Stimulated activated CD4-positive, alpha-beta T cell treated with anti-CD3 and anti-CD28 coated beads, Interleukin-15, amount 100 ng/mL, for 48 hours (primary cell): ENCODE measurements around the gene MRPL48.
"Not testable (repeated sequence)": the region's sequence is repeated elsewhere in the genome, so short reads cannot be mapped to it uniquely, and the experiment has no call there.

Experiments used
- DNase-seq, 2 donors: peaks; one replicate each; pipeline ENCODE4 v3.0.0-alpha.2; 2020; ENCODE audit warnings: low read depth in 2 of 2

The MRPL48 gene

DNA sequence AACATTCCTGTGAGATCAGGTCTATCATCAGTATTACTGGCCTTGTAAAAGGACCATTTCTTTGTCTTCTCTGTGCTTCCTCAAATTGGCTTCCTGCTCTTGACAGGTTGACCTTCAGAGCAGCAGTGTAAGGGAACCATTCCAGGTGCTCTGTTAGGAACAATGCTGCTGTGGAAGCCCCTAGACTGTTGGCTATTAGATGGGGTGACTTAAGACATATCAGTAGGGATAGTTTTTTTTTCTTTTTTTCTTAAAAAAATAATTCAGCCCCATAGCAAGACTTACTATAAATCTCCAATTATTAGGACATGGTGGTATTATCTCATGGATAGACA is 51.4 kb downstream of the MRPL48 start:
- DNase-seq = no peak

DNA sequence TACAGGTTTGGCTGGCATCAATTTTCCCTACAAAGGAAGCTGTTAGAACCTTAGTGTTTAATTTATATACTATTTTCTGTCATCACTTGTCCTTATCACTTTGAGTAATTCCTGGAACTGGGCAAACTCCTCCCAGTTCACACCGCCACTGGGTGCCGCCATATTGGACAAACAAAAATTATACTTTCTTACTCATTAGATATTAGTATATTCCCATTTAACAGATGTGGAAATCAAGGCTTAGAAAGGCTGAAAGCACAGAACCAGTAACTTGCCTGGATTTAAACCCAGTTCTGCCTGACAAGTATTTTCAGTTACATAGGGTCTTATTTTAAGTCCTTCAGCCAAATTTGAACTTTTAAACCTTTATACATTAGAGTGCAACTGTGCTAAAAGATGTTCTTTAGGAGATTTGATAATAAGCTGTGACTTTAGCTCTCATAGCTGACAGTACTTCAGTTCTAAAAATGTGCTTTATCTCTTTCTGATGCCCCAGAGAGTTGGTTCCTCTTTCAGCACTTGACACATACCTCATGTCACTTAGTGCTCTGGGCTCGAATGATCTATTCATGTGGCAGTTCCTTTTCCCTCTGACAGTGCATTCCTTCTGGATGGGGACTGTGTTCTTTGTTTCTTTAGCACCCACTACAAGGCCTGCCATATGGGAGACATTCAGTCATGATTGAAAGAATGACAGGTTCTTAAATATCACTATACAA is 63.5 kb downstream of the MRPL48 start:
- no peak for DNase-seq

- no peak for DNase-seq
Observed at GRCh38 chr11:73852049-73852448, 64.4 kb downstream of the MRPL48 start.

DNA sequence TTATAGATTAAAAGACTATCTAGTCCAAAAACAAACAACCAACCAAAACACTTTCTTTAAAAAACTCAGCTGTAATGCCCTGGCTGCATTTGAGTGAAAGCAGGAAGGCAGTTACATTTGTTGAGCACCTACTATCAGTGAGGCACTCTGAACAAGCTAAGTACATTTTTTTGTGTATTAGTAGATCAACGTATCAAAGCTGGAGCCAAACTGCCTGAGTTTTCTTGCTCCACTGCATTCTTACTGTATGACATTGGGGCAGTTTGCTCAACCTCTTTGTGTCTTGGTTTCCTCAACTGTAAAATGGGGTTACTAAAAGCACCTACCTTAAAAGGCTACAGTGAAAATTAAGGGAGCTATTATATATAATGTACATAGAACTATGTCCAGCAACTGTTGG is 67.0 kb downstream of the MRPL48 start:
- DNase-seq = no peak

GRCh38 chr11:73856031-73856567 is 68.4 kb downstream of the MRPL48 start:
- DNase-seq = no peak

DNA sequence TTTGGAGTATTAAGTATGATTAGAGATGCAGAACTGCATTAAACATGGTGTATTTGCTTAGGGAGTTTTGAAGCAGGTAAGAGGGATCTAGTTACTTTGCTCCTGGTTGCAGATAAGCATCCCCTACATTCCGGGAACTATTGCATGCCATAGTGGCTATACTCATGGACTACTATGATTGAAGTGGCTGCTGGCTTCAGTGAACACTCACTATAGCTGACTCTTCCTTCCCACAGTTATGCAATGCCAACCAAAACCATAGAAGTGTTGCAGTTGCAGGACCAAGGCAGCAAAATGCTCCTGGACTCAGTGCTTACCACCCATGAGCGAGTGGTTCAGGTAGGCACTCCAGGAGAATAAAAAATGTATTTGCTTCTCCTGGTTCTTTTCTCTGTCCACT is 72.0 kb downstream of the MRPL48 start:
- DNase-seq = no peak

DNA sequence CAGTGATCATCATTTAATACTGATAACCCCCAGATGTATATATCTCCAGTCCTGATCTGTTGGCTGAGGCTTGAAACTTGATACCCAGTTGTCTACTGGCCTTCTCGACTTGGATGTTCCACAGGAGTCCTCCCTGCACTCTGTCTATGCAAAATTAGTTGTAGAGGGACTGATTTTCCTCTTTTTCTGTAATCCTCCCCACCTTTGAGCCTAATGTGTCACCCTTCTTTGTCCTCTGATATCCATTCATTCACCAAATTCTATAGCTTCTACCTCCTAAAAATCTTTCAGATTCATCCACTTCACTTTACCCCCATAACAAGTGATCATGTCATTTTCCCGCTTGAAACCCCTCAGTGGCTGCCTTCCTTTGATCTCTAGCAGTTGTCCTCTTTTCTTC is 72.5 kb downstream of the MRPL48 start:
- DNase-seq = no peak

DNA sequence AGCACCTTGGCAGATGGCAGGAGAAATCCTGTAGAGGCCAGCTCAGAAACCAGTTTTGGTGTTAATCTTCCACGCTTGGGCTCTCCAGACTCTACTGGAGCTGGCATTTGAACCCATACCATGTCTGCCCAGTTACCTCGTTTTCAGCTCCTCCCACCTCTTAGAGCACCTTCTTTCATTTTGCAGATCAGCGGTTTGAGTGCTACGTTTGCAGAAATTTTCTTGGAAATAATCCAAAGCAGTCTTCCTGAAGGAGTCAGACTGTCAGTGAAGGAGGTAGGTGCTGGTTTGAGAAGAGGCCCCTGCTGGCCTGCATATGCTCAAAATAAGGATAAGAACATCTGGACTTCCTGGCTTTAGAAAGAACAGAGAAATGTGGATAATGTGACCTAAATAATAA is 75.3 kb downstream of the MRPL48 start:
- DNase-seq = no peak

DNA sequence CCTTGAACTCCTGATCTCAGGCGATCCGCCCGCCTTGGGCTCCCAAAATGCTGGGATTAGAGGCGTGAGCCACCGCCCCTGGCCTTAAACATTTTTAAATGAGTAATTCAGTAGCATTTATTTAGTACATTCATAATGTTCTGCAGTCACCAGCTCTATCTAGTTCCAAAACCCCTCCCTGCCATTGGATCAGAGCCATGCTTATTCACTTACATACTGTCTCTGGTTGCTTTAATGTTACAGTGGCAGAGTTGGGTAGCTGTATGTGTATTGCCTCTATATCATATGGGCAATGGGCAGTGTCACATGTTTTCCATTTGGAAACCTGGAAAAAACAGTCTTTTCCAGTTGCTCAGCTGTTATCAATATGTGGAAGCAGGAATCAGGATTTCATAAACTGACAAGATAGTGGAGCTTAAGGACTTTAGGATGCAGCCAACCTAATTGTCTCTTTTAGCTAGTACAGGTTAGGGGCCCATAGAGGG is 78.5 kb downstream of the MRPL48 start:
- DNase-seq = no peak

DNA sequence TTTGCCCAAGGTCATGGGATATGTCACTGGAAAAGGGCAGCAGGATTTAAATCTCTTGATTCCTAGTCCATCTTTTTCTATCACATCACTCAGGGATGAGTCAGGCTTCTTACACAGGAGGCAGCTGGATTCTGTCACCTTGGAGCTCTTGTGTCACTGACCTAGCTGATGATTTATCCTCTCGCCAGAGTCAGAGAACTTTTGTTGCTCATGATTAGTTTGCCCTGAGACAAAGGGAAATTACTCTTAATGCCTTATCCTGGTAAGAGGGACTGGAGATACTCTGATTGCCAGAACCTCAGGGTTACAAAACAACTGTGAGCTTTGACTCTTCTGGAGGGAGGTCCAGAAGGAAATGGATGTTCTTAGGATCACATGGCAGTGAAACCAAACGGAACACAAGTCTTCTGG is 78.9 kb downstream of the MRPL48 start:
- DNase-seq = no peak

GRCh38 chr11:73869332-73869949 is 81.8 kb downstream of the MRPL48 start:
- DNase-seq = no peak

DNA sequence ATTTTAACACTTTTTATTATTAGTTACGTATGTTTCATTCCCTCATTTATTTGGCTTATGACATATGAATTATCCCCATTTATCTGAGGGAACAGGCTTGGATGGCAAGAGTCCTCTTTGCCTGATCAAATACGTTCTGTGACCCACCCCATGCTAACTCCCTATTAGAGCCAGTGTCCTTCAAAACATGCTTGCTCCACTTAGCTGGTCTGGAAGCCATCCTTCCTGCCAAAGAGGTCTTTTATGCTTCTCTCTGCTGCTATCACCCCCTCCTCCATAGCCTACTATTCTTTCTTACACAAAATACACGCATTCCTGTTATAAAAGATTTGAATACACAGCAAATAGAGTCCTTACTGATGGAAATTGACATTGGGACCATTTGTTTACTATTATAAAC is 82.6 kb downstream of the MRPL48 start:
- DNase-seq = no peak

GRCh38 chr11:73872749-73873357 is 85.2 kb downstream of the MRPL48 start:
- no peak for DNase-seq

DNA sequence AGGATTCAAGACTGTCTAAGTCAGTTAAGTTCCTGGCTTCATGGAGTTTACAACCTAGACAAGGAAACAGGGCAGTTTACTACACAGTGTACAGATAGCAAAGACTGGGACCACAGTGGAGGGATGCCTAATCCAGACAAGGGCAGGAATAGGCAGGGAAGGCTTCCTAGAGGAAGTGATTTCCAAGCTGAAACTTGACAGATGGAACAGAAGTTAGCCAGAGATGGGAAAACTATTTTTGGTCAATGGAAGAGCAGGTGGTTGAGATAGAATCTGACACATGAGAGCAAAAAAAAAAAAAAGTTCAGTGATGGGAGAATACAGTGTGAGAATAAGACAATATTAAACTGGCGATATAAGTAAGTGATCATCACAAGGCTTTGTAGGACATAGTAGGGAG is 87.7 kb downstream of the MRPL48 start:
- no peak for DNase-seq

- no peak for DNase-seq
Observed at GRCh38 chr11:73875840-73876239, 88.2 kb downstream of the MRPL48 start.

DNA sequence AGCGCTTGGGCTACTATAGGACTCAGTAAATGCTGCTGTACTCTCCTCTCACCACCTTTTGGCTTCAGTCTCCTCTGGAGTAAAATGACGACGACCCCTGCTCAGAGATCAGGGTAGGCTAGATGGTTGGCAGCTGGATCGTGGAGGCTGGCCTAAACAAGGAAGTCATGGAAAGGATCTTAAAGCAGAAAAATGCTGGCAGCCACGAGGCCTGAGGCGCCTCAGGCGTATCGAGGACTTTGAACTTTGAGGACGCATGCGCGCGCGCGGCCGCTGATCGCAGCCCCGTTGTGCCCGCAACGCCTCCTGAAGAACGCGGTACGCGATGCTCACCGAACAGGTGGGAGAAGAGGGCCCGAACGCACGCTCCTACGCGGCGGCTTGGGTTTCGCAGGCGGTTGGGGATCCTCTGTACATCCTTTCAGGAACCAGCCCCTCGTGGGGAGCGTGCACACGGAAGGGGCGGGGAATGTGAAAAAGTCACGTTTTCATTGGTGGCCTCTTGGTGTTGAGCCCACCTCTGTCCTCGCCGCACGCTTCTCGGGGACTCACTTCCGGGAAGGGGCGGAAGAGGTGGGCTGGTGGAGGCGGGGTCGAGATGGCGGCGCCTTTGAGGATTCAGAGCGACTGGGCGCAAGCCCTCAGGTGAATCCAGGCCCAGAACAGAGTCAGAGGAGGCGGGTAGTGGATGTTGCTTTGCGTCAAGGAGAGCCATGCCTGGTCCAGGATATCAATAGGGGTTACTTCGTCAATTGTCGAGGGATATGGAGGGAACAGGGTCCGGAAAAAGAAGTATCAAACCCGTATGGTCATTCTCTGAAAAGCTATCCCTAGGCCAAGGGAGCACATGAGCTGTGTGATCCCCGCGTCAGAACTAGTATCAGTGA is 89.0 kb downstream of the MRPL48 start, which contains the start of the genes COA4 and PAAF1:
COA4 (minus strand) TSS at position 423 of the 887 bp plus-strand sequence. CDS start 3,468 bp downstream, outside the sequence.
PAAF1 (plus strand) TSS at position 576 of the 887 bp plus-strand sequence; CDS start at position 599, 23 bp downstream.
- DNase-seq = peak; percentile 94 to 95

GRCh38 chr11:73878771-73879170 is 91.1 kb downstream of the MRPL48 start:
- no peak for DNase-seq

- not testable (repeated sequence) for DNase-seq
Observed at GRCh38 chr11:73880449-73880848, 92.8 kb downstream of the MRPL48 start.

GRCh38 chr11:73883856-73884255 is 96.2 kb downstream of the MRPL48 start:
- DNase-seq = no peak

GRCh38 chr11:73888244-73888643 is 100.6 kb downstream of the MRPL48 start:
- no peak for DNase-seq

GRCh38 chr11:73889019-73889418 is 101.3 kb downstream of the MRPL48 start:
- no peak for DNase-seq

- no peak for DNase-seq
Observed at GRCh38 chr11:73889536-73889935, 101.9 kb downstream of the MRPL48 start.
